OCI-LY3 (cell line): ENCODE results near the gene LRGUK.

Source experiments
- H2AFZ ChIP-seq: fragments of 200-600, 300-600 bp; shearing (Covaris generic); 2 replicates; pipeline ENCODE4 v1.6.0; 2014; ENCODE audit warnings: antibody characterized with exemption, low read depth, low read length
- H3K27ac ChIP-seq: fragments of 200-600, 300-600 bp; sonication (generic); 2 replicates; pipeline ENCODE4 v1.5.1; 2014; ENCODE audit warnings: mild to moderate bottlenecking, low read length, moderate library complexity, mixed read lengths
- H3K27me3 ChIP-seq: fragments of 200-600, 300-600 bp; sonication (generic); 2 replicates; pipeline ENCODE4 v1.6.1; 2014; ENCODE audit warnings: low read depth, low read length, mixed read lengths
- H3K36me3 ChIP-seq: fragments of 200-600, 300-600 bp; sonication (generic); replicated peaks from 2 replicates; pipeline ENCODE3; 2014; ENCODE audit warnings: low read depth, low read length, mixed read lengths
- H3K4me1 ChIP-seq: fragments of 300-600, 200-600 bp; sonication (generic); 2 replicates; pipeline ENCODE4 v1.6.1; 2014; ENCODE audit warnings: low read length, mixed read lengths
- H3K4me2 ChIP-seq: fragments of 200-600, 300-600 bp; sonication (generic); 2 replicates; pipeline ENCODE4 v1.6.1; 2014; ENCODE audit warnings: low read length, mixed read lengths
- H3K4me3 ChIP-seq: fragments of 300-600, 200-600 bp; sonication (generic); 2 replicates; pipeline ENCODE4 v1.5.1; 2014; ENCODE audit warnings: antibody characterized with exemption, mild to moderate bottlenecking, low read length, moderate library complexity
- H3K79me2 ChIP-seq: fragments of 300-600, 200-600 bp; shearing (Covaris generic); 2 replicates; pipeline ENCODE4 v1.6.1; 2014; ENCODE audit warnings: mild to moderate bottlenecking, low read length, mixed read lengths
- H3K9ac ChIP-seq: fragments of 300-600, 200-600 bp; shearing (Covaris generic); 2 replicates; pipeline ENCODE4 v1.6.0; 2014; ENCODE audit warnings: mild to moderate bottlenecking, low read length, moderate library complexity
- H3K9me3 ChIP-seq: fragments of 200-600, 300-600 bp; shearing (Covaris generic); 2 replicates; pipeline ENCODE4 v1.6.1; 2014; ENCODE audit warnings: low read length, mixed read lengths; ENCODE audit not compliant: insufficient read depth
- H4K20me1 ChIP-seq: fragments of 200-600, 300-600 bp; sonication (generic); 2 replicates; pipeline ENCODE4 v1.6.1; 2016; ENCODE audit warnings: low read length, mixed read lengths; ENCODE audit not compliant: insufficient read depth
- EZH2phosphoT487 ChIP-seq: fragments of 200-600 bp; shearing (Covaris generic); IDR thresholded peaks from 2 replicates; pipeline ENCODE4 v1.6.1; 2018; ENCODE audit warnings: antibody characterized with exemption, mixed run types, low read depth
- TF ChIP-seq, protein P1 (sequence below): fragments of 200-600, 300-600 bp; sonication (generic); IDR thresholded peaks from 2 replicates; pipeline ENCODE4 v1.5.1; 2014; ENCODE audit warnings: antibody characterized with exemption, low read length, low read depth

LRGUK gene

DNA sequence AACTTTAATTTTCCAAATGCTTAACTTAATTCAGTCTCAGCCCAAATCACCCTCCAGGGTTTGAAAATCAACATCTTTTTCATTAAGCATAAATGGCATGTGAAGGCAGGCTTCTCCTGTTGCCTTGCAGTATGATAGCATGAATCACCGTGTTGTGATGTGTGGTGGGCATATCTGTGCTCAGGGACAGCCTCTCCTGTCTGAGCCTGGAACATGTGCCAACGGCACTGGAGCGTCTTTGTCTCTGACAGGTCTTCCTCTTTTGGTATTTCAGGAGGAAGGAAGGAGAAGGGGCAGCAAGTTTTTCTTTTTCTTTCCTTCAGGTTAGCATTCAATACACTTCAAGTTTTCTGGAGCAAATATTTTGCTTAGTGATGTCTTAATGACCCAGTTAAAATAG, 57.6 kb downstream of the LRGUK start:
- H3K79me2 ChIP-seq: no peaks in the 10 kb centered on the region
- no peak overlapping the region for H2AFZ ChIP-seq
- H3K9me3 ChIP-seq: no peaks in the 10 kb centered on the region
- H3K36me3 ChIP-seq: no peaks in the 10 kb centered on the region
- H3K27me3 ChIP-seq: no peaks in the 10 kb centered on the region
- peaks cover 4% of the 10 kb centered on the region for H3K4me1 ChIP-seq
- no peaks in the 10 kb centered on the region for H4K20me1 ChIP-seq
- no peak overlapping the region for H3K27ac ChIP-seq
- H3K4me3 ChIP-seq: no peak overlapping the region
- H3K4me2 ChIP-seq: no peak overlapping the region
- TF ChIP-seq EZH2phosphoT487: no peak
- TF ChIP-seq, protein P1, sequence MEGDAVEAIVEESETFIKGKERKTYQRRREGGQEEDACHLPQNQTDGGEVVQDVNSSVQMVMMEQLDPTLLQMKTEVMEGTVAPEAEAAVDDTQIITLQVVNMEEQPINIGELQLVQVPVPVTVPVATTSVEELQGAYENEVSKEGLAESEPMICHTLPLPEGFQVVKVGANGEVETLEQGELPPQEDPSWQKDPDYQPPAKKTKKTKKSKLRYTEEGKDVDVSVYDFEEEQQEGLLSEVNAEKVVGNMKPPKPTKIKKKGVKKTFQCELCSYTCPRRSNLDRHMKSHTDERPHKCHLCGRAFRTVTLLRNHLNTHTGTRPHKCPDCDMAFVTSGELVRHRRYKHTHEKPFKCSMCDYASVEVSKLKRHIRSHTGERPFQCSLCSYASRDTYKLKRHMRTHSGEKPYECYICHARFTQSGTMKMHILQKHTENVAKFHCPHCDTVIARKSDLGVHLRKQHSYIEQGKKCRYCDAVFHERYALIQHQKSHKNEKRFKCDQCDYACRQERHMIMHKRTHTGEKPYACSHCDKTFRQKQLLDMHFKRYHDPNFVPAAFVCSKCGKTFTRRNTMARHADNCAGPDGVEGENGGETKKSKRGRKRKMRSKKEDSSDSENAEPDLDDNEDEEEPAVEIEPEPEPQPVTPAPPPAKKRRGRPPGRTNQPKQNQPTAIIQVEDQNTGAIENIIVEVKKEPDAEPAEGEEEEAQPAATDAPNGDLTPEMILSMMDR: no peak
- H3K9ac ChIP-seq: no peak overlapping the region

DNA sequence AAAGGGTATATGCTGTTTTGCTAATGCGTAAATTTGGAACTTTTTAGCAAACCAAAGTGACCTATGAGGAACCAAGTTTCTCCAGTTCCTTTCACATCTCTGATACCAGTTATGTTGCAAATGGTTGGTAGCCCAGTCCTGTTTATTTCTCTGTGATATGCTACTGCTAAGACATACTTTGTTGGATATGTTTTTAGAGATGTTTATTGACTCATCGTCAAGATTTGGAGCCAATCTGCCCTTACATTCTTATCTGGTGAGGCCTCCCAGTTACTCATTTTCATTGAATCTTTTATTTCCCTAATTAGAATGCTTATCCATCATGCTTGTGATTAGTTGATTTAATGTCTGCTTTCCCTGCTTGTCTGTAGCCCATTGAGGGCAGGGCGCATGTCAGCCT, 58.9 kb downstream of the LRGUK start:
- no peaks in the 10 kb centered on the region for H4K20me1 ChIP-seq
- H3K4me2 ChIP-seq: no peak overlapping the region
- H3K9me3 ChIP-seq: no peaks in the 10 kb centered on the region
- no peak overlapping the region for H3K4me3 ChIP-seq
- no peak overlapping the region for H3K27ac ChIP-seq
- H3K79me2 ChIP-seq: no peaks in the 10 kb centered on the region
- H3K9ac ChIP-seq: no peak overlapping the region
- no peaks in the 10 kb centered on the region for H3K36me3 ChIP-seq
- H2AFZ ChIP-seq: no peak overlapping the region
- H3K4me1 ChIP-seq: peaks cover 5% of the 10 kb centered on the region
- H3K27me3 ChIP-seq: no peaks in the 10 kb centered on the region
- TF ChIP-seq, protein P1: no peak
- TF ChIP-seq EZH2phosphoT487: no peak

DNA sequence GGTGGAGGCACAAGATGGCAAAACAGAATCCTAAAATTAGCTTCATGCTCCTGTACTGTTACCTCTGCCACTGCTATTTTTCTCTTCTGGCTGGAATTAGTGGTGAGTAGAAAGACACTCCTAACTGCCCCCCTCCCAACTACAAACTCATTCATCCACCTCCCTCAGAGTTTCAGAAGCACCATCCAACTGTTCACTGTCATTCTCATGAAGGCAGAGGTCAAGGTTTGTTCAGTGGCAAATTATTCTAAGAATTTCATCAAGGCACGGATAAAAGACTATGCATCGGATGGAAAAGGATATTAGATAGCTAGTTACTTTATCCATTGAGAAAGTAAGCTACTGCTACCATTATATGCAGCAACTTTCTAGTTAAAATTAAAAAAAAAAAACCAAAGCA, 59.7 kb downstream of the LRGUK start:
- no peaks in the 10 kb centered on the region for H4K20me1 ChIP-seq
- H3K4me3 ChIP-seq: no peak overlapping the region
- no peaks in the 10 kb centered on the region for H3K9me3 ChIP-seq
- no peak overlapping the region for H3K9ac ChIP-seq
- peaks cover 6% of the 10 kb centered on the region for H3K4me1 ChIP-seq
- no peak overlapping the region for H2AFZ ChIP-seq
- H3K27me3 ChIP-seq: no peaks in the 10 kb centered on the region
- H3K36me3 ChIP-seq: no peaks in the 10 kb centered on the region
- TF ChIP-seq EZH2phosphoT487: no peak
- TF ChIP-seq, protein P1: no peak
- no peaks in the 10 kb centered on the region for H3K79me2 ChIP-seq
- no peak overlapping the region for H3K27ac ChIP-seq
- no peak overlapping the region for H3K4me2 ChIP-seq

DNA sequence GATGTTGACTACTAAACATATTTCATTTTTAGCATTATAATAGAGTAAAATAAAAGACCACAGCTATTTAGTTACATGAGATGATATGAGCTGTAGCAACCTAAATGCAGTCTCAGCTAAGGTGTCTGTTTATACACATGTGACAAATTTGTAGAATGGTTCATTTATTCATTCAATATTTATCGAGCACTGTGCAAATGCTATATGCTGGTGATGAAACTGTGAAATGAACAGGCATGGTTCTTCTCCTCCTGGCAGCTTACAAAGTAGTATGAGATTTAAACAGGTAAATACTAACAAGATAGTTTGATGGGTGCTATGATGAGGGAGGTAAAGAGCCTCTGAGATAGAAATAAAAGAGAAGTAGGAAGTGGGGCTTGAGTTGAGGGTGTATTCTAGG, 60.8 kb downstream of the LRGUK start:
- peaks cover 10% of the 10 kb centered on the region for H3K4me1 ChIP-seq
- no peak overlapping the region for H3K9ac ChIP-seq
- H2AFZ ChIP-seq: no peak overlapping the region
- no peak overlapping the region for H3K4me2 ChIP-seq
- no peak overlapping the region for H3K27ac ChIP-seq
- H3K27me3 ChIP-seq: no peaks in the 10 kb centered on the region
- H3K36me3 ChIP-seq: no peaks in the 10 kb centered on the region
- no peaks in the 10 kb centered on the region for H3K79me2 ChIP-seq
- H3K4me3 ChIP-seq: no peak overlapping the region
- H4K20me1 ChIP-seq: no peaks in the 10 kb centered on the region
- H3K9me3 ChIP-seq: no peaks in the 10 kb centered on the region
- no peak for TF ChIP-seq EZH2phosphoT487

DNA sequence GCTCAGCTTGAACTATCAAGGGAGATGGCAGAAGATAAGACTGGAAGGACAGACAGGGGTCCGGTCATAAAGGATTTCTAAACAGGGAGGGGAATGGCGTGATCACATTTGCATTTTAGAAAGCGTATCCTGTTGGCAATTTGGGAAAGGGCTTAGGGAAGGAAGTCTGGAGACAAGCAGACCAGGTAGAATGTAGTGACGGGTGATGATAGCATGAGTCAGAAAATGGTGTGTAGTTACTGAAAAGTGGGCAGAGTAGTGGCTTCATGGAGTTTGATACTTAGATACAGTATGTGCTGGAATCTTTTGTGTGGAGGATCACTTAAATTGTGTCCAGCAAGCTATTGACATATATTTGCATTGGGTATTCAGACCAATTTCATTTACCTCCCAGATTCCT, 61.2 kb downstream of the LRGUK start:
- Histone ChIP-seq H3K9me3 (no peaks in the 10 kb centered on the region), H4K20me1 (no peaks in the 10 kb centered on the region), H2AFZ (no peak overlapping the region), H3K36me3 (no peaks in the 10 kb centered on the region), H3K4me2 (no peak overlapping the region), H3K27ac (no peak overlapping the region), H3K79me2 (no peaks in the 10 kb centered on the region), H3K4me1 (peaks cover 10% of the 10 kb centered on the region), H3K4me3 (no peak overlapping the region), H3K9ac (no peak overlapping the region), H3K27me3 (no peaks in the 10 kb centered on the region)
- TF ChIP-seq, protein P1: no peak
- TF ChIP-seq EZH2phosphoT487: no peak
